Measurements from ENCODE around the gene ZNF599.

Gene ZNF599

GRCh38 chr19:34794066-34794960 is 21.3 kb upstream of the ZNF599 start:
- TF ChIP-seq, protein P1, sequence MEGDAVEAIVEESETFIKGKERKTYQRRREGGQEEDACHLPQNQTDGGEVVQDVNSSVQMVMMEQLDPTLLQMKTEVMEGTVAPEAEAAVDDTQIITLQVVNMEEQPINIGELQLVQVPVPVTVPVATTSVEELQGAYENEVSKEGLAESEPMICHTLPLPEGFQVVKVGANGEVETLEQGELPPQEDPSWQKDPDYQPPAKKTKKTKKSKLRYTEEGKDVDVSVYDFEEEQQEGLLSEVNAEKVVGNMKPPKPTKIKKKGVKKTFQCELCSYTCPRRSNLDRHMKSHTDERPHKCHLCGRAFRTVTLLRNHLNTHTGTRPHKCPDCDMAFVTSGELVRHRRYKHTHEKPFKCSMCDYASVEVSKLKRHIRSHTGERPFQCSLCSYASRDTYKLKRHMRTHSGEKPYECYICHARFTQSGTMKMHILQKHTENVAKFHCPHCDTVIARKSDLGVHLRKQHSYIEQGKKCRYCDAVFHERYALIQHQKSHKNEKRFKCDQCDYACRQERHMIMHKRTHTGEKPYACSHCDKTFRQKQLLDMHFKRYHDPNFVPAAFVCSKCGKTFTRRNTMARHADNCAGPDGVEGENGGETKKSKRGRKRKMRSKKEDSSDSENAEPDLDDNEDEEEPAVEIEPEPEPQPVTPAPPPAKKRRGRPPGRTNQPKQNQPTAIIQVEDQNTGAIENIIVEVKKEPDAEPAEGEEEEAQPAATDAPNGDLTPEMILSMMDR (IDR thresholded peaks at IDR 0.05; ENCODE audit: borderline replicate concordance, insufficient read depth, low read depth, low read length), result no peak
- no peak overlapping the region for H3K4me3 ChIP-seq (ENCODE audit: low read depth, low read length)

GRCh38 chr19:34793565-34793964 is 20.6 kb upstream of the ZNF599 start:
- TF ChIP-seq, protein P1 (IDR thresholded peaks at IDR 0.05; ENCODE audit: borderline replicate concordance, insufficient read depth, low read depth, low read length), result no peak
- H3K4me3 ChIP-seq (ENCODE audit: low read depth, low read length), result no peak overlapping the region

GRCh38 chr19:34788074-34788473 is 15.1 kb upstream of the ZNF599 start:
- TF ChIP-seq, protein P1 (IDR thresholded peaks at IDR 0.05; ENCODE audit: borderline replicate concordance, insufficient read depth, low read depth, low read length), result no peak
- H3K4me3 ChIP-seq (ENCODE audit: low read depth, low read length), result no peak overlapping the region

DNA sequence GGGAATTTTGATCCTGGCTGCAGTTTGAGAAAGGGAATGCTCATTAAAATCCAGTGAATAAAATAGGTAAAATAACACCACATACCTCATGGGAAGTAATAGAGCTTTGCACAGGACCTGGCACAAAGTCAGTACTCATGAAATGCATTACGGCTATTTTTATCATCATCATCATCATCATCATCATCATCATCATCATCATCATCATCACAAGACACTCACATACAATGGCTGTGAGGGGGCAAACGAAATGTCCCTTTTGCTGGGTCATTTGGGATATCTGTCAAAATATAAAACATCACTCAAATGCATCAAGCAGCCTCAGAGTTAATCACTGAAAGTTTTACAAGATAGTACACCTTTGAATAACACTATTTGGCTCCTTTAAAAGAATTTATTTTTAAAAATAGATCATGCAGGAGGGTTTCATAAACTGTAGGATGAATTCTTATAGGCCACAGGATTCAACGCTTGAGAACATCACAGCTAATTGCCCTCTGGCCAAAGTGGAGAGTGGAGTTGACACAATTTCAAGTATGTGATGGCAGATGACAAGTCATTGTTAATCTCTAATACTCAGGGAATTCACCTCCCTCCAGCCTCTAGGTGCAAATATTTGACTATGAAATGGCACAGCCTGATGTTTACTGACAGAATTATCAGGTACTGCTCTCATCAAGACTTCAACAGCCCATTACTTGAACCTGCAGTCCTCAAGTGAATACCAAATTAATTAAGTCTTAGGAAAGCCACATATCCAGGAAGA is 14.2 kb upstream of the ZNF599 start:
- TF ChIP-seq, protein P1 (IDR thresholded peaks at IDR 0.05; ENCODE audit: borderline replicate concordance, insufficient read depth, low read depth, low read length), result no peak
- no peak overlapping the region for H3K4me3 ChIP-seq (ENCODE audit: low read depth, low read length)

DNA sequence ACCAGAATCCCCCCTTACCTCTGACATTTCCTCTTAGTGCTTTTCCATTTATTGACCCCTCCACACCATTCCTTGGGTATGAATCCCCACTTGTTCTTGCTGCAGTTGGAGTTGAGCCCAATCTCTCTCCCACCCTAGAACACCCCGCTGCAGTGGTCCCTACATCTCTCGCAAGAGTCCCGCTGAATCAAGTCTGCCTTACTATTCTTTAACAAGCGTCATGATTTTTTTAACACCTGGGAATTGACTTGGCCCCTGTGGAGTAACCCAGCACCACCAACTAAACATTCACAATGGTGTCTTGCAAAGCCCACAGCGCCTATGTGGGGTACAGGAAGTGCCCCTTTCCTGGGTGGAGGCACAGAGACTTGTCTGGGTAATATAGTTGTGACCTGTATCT is 13.2 kb upstream of the ZNF599 start:
- TF ChIP-seq, protein P1 (IDR thresholded peaks at IDR 0.05; ENCODE audit: borderline replicate concordance, insufficient read depth, low read depth, low read length), result no peak
- no peak overlapping the region for H3K4me3 ChIP-seq (ENCODE audit: low read depth, low read length)

GRCh38 chr19:34779652-34780051 is 6.6 kb upstream of the ZNF599 start:
- TF ChIP-seq, protein P1 (IDR thresholded peaks at IDR 0.05; ENCODE audit: borderline replicate concordance, insufficient read depth, low read depth, low read length), result no peak
- H3K4me3 ChIP-seq (ENCODE audit: low read depth, low read length), result no peak overlapping the region

Data from GM12875 (cell line).